ENCODE results near the gene TRUB2. TPM values are rescaled to one million over a fixed set of nuclear protein-coding genes. Genes with fewer than 3 reads are reported as not detected.

Gene TRUB2
- total and polyA plus RNA-seq, 2 of the 13 experiments (the other 11 are each of a cell fraction or from before 2014, with no cell fraction given): 22.3 to 41.2 TPM

- TF ChIP-seq PLSCR1 (CRISPR knock-in tag; IDR thresholded peaks at IDR 0.05; ENCODE audit: borderline replicate concordance): no peak
- 0 out of 2 replicates have a peak, but pooled peaks have one; percentile 67 for TF ChIP-seq SNAI1 (CRISPR knock-in tag; IDR thresholded peaks at IDR 0.05; ENCODE audit: borderline replicate concordance)
- TF ChIP-seq AHR (CRISPR knock-in tag; IDR thresholded peaks at IDR 0.05): peak; percentile 93; the same call in 1 of the 2 replicates
- TF ChIP-seq ZBTB40 (IDR thresholded peaks at IDR 0.05): peak; percentile 94
- TF ChIP-seq ZBTB40 (CRISPR knock-in tag; IDR thresholded peaks at IDR 0.05): peak; percentile 90
- TF ChIP-seq GMEB1 (CRISPR knock-in tag; IDR thresholded peaks at IDR 0.05; ENCODE audit: borderline replicate concordance): peak; percentile 91
- TF ChIP-seq ZNF280D (CRISPR knock-in tag; IDR thresholded peaks at IDR 0.05): peak; percentile 77
- no peak for TF ChIP-seq SOX5 (CRISPR knock-in tag; IDR thresholded peaks at IDR 0.05; ENCODE audit: borderline replicate concordance)
- TF ChIP-seq ZFP36L1 (CRISPR knock-in tag; IDR thresholded peaks at IDR 0.05): peak; percentile 68; the same call in 1 of the 2 replicates
- no peak for TF ChIP-seq NPAS2 (CRISPR knock-in tag; IDR thresholded peaks at IDR 0.05; ENCODE audit: borderline replicate concordance)
- no peak for TF ChIP-seq ZNF253 (CRISPR knock-in tag; IDR thresholded peaks at IDR 0.05; ENCODE audit: borderline replicate concordance)
Measured at GRCh38 chr9:128322404-128323211, at the start of gene TRUB2, which contains the start of gene COQ4 (continued).
